Stomach (tissue), 19 donors: ENCODE results near the gene MIR17HG. TPM values are rescaled to one million over a fixed set of nuclear protein-coding genes. Genes with fewer than 3 reads are reported as not detected.

Experiments
- DNase-seq, 2 donors: peaks; one replicate each; pipeline versions ENCODE4 v3.0.0 to v3.0.0-alpha.2; 2013 to 2019
- H3K27ac ChIP-seq, 5 donors: fragments of 200-600 bp in 4 of 5; sonication (generic) in 4 of 5; one replicate each; pipeline ENCODE4 v1.5.1; 2013 to 2019; ENCODE audit warnings: mild to moderate bottlenecking in 1 of 5, moderate library complexity in 1 of 5
- H3K27me3 ChIP-seq, 3 donors: fragments of 200-600 bp; sonication (generic); one replicate each; pipeline ENCODE4 v1.5.1; 2017 to 2019; ENCODE audit warnings: mixed run types in 1 of 3
- H3K36me3 ChIP-seq, 4 donors: fragments of 200-600 bp; sonication (generic); 1 replicate in 3 of 4; 2 replicates in 1 of 4; pipeline ENCODE4 v1.5.1; 2016 to 2019
- H3K4me1 ChIP-seq, 4 donors: fragments of 200-600 bp; sonication (generic); one replicate each; pipeline ENCODE4 v1.5.1; 2016 to 2019
- H3K4me3 ChIP-seq, 4 donors: fragments of 200-600 bp; sonication (generic) in 3 of 4; one replicate each; pipeline ENCODE4 v1.5.1; 2016 to 2019; ENCODE audit warnings: mild to moderate bottlenecking in 1 of 4
- H3K9me3 ChIP-seq, 4 donors: fragments of 200-600 bp; sonication (generic); one replicate each; pipeline ENCODE4 v1.5.1; 2016 to 2019
- CTCF ChIP-seq, 7 experiments: fragments of 450-650 bp in 4 of 7; fragments of 200-600 bp in 3 of 7; sonication (generic) in 3 of 7; IDR thresholded peaks; one replicate each; pipeline ENCODE4 v1.5.1; 2016 to 2019; ENCODE audit warnings: antibody characterized with exemption in 7 of 7, control low read depth in 2 of 7, mild to moderate bottlenecking in 1 of 7
- EP300 ChIP-seq: sonication (generic); formaldehyde crosslinking; IDR thresholded peaks from one replicate; pipeline ENCODE4 v1.6.1; 2017; ENCODE audit warnings: antibody characterized with exemption
- POLR2A ChIP-seq, 4 donors: fragments of 450-650 bp; IDR thresholded peaks; one replicate each; pipeline ENCODE4 v1.6.1; 2016; ENCODE audit warnings: antibody characterized with exemption in 4 of 4, control low read depth in 2 of 4, mild to moderate bottlenecking in 1 of 4, moderate library complexity in 1 of 4
- POLR2AphosphoS5 ChIP-seq, 3 donors: sonication (generic); formaldehyde crosslinking; IDR thresholded peaks; one replicate each; pipeline ENCODE4 v1.6.1; 2016; ENCODE audit warnings: antibody characterized with exemption in 3 of 3
- WGBS, 5 donors: extraction: QIAGEN DNeasy Blood & Tissue Kit in 3 of 5; methylation state at CpG; one replicate each; pipeline versions ENCODE4 v1.1.5 to v1.1.7; 2013 to 2018; 5-methylcytosine and 5-hydroxymethylcytosine counted together
- intact Hi-C: fragments of 100-400 bp; cut with DNase I; formaldehyde crosslinking; loops from one replicate; pipeline ENCODE4 v1.15.1; 2023; ENCODE audit warnings: low total_unique reads
- long read RNA-seq, 10 donors: transcript quantifications; one replicate each; lab custom pipeline, GENCODE V29; 2026
- polyA plus RNA-seq, 3 donors: library from polyadenylated mRNA; stranded (reverse); fragments of 200-250 nt; gene quantifications; one replicate each; pipeline ENCODE4 v1.2.3, GENCODE V29; 2013
- total RNA-seq, 5 donors: library from RNA; depleted of rRNA; stranded (reverse); fragments of >200 nt; gene quantifications; one replicate each; pipeline versions ENCODE4 v1.1.0 to v1.2.3, GENCODE V29; 2014 to 2016
- donor health status: healthy with polysubstance abuse.
- donor health status: Bipolar disorder and iron deficiency.
- donor health status: healthy.

Gene MIR17HG
- total RNA-seq (10 to 100 TPM in 1 of 5 donors, 1 to 10 TPM in 2, under 1 TPM in 1, not detected in 1; 0.87 to 13.2 (median 6.4) TPM), polyA plus RNA-seq (1 to 10 TPM in 1 of 3 donors, not detected in 2; 4.8 TPM)
- long read RNA-seq, donor 1 = 0 reads
- long read RNA-seq, donor 2 = 0 reads
- long read RNA-seq, donor 3 = 0 reads
- long read RNA-seq, donor 4 = 0 reads
- long read RNA-seq, donor 5 = 0 reads
- long read RNA-seq, donor 6 = 0 reads
- long read RNA-seq, donor 7 = 0 reads
- long read RNA-seq, donor 8 = 0 reads
- long read RNA-seq, donor 9 = 0 reads
- long read RNA-seq, donor 10 = 0 reads

GRCh38 chr13:91347202-91347995 lies at the start of gene MIR17HG:
MIR17HG (plus strand) TSS chr13:91347687.
- Histone ChIP-seq H3K36me3 (peaks cover 0 to 24% (median 20%) of the 10 kb centered on the region in 4 donors), H3K27ac (peak within 1 kb of the TSS; percentile 89 to 100 (median 96)), H3K9me3 (no peaks in the 10 kb centered on the region), H3K27me3 (peaks cover 0 to 19% (median 0%) of the 10 kb centered on the region in 3 donors), H3K4me3 (peak within 1 kb of the TSS; percentile 75 to 98 (median 91)), H3K4me1 (peaks cover 10 to 39% (median 25%) of the 10 kb centered on the region in 4 donors)
- peak; percentile 5 to 91 (median 82) for TF ChIP-seq POLR2AphosphoS5 (IDR thresholded peaks at IDR 0.05)
- no peak for TF ChIP-seq CTCF (IDR thresholded peaks at IDR 0.05)
- 0% methylated on average over 39 to 103 of the region's 103 CpGs for WGBS, 5 donors
- DNase-seq = peak; percentile 91 to 97
- intact Hi-C loops = no loop called here

GRCh38 chr13:91298060-91298459 lies 49.4 kb upstream of the MIR17HG start:
- Histone ChIP-seq H3K9me3 (no peaks in the 10 kb centered on the region), H3K27ac (no peak overlapping the region), H3K4me3 (no peak overlapping the region), H3K4me1 (no peaks in the 10 kb centered on the region), H3K36me3 (no peaks in the 10 kb centered on the region), H3K27me3 (peaks cover 0 to 11% (median 6%) of the 10 kb centered on the region in 3 donors)
- WGBS, 5 donors = 55 to 65% (median 60%) methylated on average over 1 of the region's 1 CpG
- TF ChIP-seq CTCF (IDR thresholded peaks at IDR 0.05) (no peak), POLR2A (IDR thresholded peaks at IDR 0.05) (no peak), EP300 (no peak), POLR2AphosphoS5 (IDR thresholded peaks at IDR 0.05) (no peak)
- intact Hi-C loops = no loop called here
- DNase-seq = no peak

GRCh38 chr13:91302111-91302510 lies 45.4 kb upstream of the MIR17HG start:
- Histone ChIP-seq H3K36me3 (no peaks in the 10 kb centered on the region), H3K27ac (no peak overlapping the region), H3K9me3 (no peaks in the 10 kb centered on the region), H3K4me1 (no peaks in the 10 kb centered on the region), H3K4me3 (no peak overlapping the region), H3K27me3 (no peaks in the 10 kb centered on the region)
- WGBS, 5 donors = 25 to 56% (median 34%) methylated on average over 1 of the region's 1 CpG
- no peak for DNase-seq
- intact Hi-C loops = no loop called here
- no peak for TF ChIP-seq EP300
- no peak for TF ChIP-seq CTCF (IDR thresholded peaks at IDR 0.05)
- TF ChIP-seq POLR2AphosphoS5 (IDR thresholded peaks at IDR 0.05) = no peak
- no peak for TF ChIP-seq POLR2A (IDR thresholded peaks at IDR 0.05)

GRCh38 chr13:91303031-91303430 lies 44.5 kb upstream of the MIR17HG start:
- Histone ChIP-seq H3K4me1 (no peaks in the 10 kb centered on the region), H3K27me3 (no peaks in the 10 kb centered on the region), H3K27ac (no peak overlapping the region), H3K36me3 (no peaks in the 10 kb centered on the region), H3K4me3 (no peak overlapping the region), H3K9me3 (no peaks in the 10 kb centered on the region)
- intact Hi-C loops = no loop called here
- WGBS, 5 donors = 72 to 93% (median 86%) methylated on average over 5 of the region's 5 CpGs
- no peak for TF ChIP-seq EP300
- TF ChIP-seq POLR2AphosphoS5 (IDR thresholded peaks at IDR 0.05) = no peak
- no peak for TF ChIP-seq POLR2A (IDR thresholded peaks at IDR 0.05)
- TF ChIP-seq CTCF (IDR thresholded peaks at IDR 0.05) = no peak
- DNase-seq = no peak
